GM23338 (cell line): ENCODE results near the gene ITGB2. TPM values are rescaled to one million over a fixed set of nuclear protein-coding genes. Genes with fewer than 3 reads are reported as not detected.

Source experiments
- ATAC-seq: fragments of 200-7000 bp; cut with Tn5 transposase; 3 replicates; pipeline ENCODE4 v1.9.1; 2020
- DNase-seq: peaks from one replicate; pipeline ENCODE4 v3.0.0-alpha.2; 2015; ENCODE audit warnings: low spot score
- H2AFZ ChIP-seq: fragments of 200-600 bp; sonication (generic); 2 replicates; pipeline ENCODE4 v1.8.0; 2016; ENCODE audit warnings: antibody characterized with exemption, mild to moderate bottlenecking, moderate library complexity
- H3F3A ChIP-seq: fragments of 200-600 bp; sonication (generic); replicated peaks from 2 replicates; pipeline ENCODE4 v1.8.0; 2017; ENCODE audit warnings: antibody characterized with exemption, mixed run types, low read depth
- H3K27ac ChIP-seq: fragments of 200-600 bp; sonication (generic); 2 replicates; pipeline ENCODE4 v1.6.1; 2016; ENCODE audit warnings: low read depth
- H3K27me3 ChIP-seq: fragments of 200-600 bp; sonication (generic); 2 replicates; pipeline ENCODE4 v1.8.0; 2016; ENCODE audit warnings: mild to moderate bottlenecking, mixed run types, moderate library complexity; ENCODE audit not compliant: insufficient read depth
- H3K36me3 ChIP-seq: fragments of 200-600 bp; sonication (generic); 2 replicates; pipeline ENCODE4 v1.8.0; 2016; ENCODE audit warnings: mild to moderate bottlenecking; ENCODE audit not compliant: insufficient read depth
- H3K4me1 ChIP-seq: fragments of 200-600 bp; sonication (generic); 2 replicates; pipeline ENCODE4 v1.8.0; 2016; ENCODE audit warnings: mild to moderate bottlenecking, moderate library complexity; ENCODE audit not compliant: insufficient read depth
- H3K4me2 ChIP-seq: fragments of 200-600 bp; sonication (generic); 2 replicates; pipeline ENCODE4 v1.7.1; 2017; ENCODE audit warnings: mixed run types
- H3K4me3 ChIP-seq: fragments of 200-600 bp; sonication (generic); 2 replicates; pipeline ENCODE4 v1.6.1; 2016; ENCODE audit warnings: mixed run types
- H3K79me2 ChIP-seq: fragments of 200-600 bp; sonication (generic); replicated peaks from 2 replicates; pipeline ENCODE4 v1.8.0; 2017; ENCODE audit warnings: mild to moderate bottlenecking; ENCODE audit not compliant: insufficient read depth
- H3K9me2 ChIP-seq: fragments of 200-600 bp; sonication (generic); 2 replicates; pipeline ENCODE4 v1.8.0; 2017; ENCODE audit not compliant: insufficient read depth
- H4K20me1 ChIP-seq: fragments of 200-600 bp; sonication (generic); replicated peaks from 2 replicates; pipeline ENCODE4 v1.8.0; 2017; ENCODE audit warnings: mild to moderate bottlenecking; ENCODE audit not compliant: insufficient read depth
- H3K27ac Mint-ChIP-seq: 2 replicates; pipeline ENCODE4 v1.8.0; 2020; ENCODE audit warnings: inconsistent platforms, mild to moderate bottlenecking, moderate library complexity, mixed read lengths
- H3K27me3 Mint-ChIP-seq: 3 replicates; pipeline ENCODE4 v1.8.0; 2022; ENCODE audit warnings: low read depth, mild to moderate bottlenecking, moderate library complexity, mixed read lengths, inconsistent platforms; ENCODE audit not compliant: insufficient read depth, poor library complexity
- H3K36me3 Mint-ChIP-seq: 3 replicates; pipeline ENCODE4 v1.8.0; 2021; ENCODE audit warnings: low read depth, mild to moderate bottlenecking, inconsistent platforms, moderate library complexity, mixed read lengths
- H3K4me1 Mint-ChIP-seq: 3 replicates; pipeline ENCODE4 v1.8.0; 2020; ENCODE audit warnings: mild to moderate bottlenecking, inconsistent platforms, mixed read lengths
- H3K4me3 Mint-ChIP-seq: 3 replicates; pipeline ENCODE4 v1.8.0; 2021; ENCODE audit warnings: moderate library complexity, mild to moderate bottlenecking, inconsistent platforms, mixed read lengths
- H3K9me3 Mint-ChIP-seq: 3 replicates; pipeline ENCODE4 v1.8.0; 2020; ENCODE audit warnings: moderate library complexity, mild to moderate bottlenecking, inconsistent platforms, mixed read lengths
- CREB1 ChIP-seq: fragments of 250-450 bp; sonication (Bioruptor Pico); IDR thresholded peaks from 2 replicates; pipeline ENCODE4 v1.5.0; 2020; ENCODE audit warnings: low read depth, mild to moderate bottlenecking, moderate library complexity
- CTCF ChIP-seq, 2 experiments: fragments of 200-600 bp in 1 of 2; sonication (generic) in 1 of 2; conservative IDR thresholded peaks; 2 replicates each; pipeline versions ENCODE4 v1.5.1 to v1.6.1; 2016 to 2017; ENCODE audit warnings: antibody characterized with exemption in 2 of 2, low read depth in 2 of 2, mild to moderate bottlenecking in 2 of 2, moderate library complexity in 1 of 2
- ETS1 ChIP-seq: IDR thresholded peaks from 2 replicates; pipeline ENCODE4 v1.6.1; 2016; ENCODE audit warnings: antibody characterized with exemption
- EZH2 ChIP-seq: fragments of 200-600 bp; sonication (generic); IDR thresholded peaks from one replicate; pipeline ENCODE4 v1.8.0; 2017; ENCODE audit warnings: antibody characterized with exemption, mild to moderate bottlenecking, low read depth; ENCODE audit not compliant: unreplicated experiment
- EZH2phosphoT487 ChIP-seq: fragments of 200-600 bp; sonication (generic); IDR thresholded peaks from one replicate; pipeline ENCODE4 v1.8.1; 2018; ENCODE audit warnings: antibody characterized with exemption; ENCODE audit not compliant: unreplicated experiment
- JUNB ChIP-seq: IDR thresholded peaks from one replicate; pipeline ENCODE4 v1.6.1; 2016; ENCODE audit warnings: antibody characterized with exemption; ENCODE audit not compliant: unreplicated experiment
- NANOG ChIP-seq: IDR thresholded peaks from 2 replicates; pipeline ENCODE4 v1.6.1; 2016; ENCODE audit warnings: antibody characterized with exemption, borderline replicate concordance
- POLR2AphosphoS5 ChIP-seq: IDR thresholded peaks from 2 replicates; pipeline ENCODE4 v1.6.1; 2016; ENCODE audit warnings: antibody characterized with exemption, low read depth
- REST ChIP-seq: IDR thresholded peaks from one replicate; pipeline ENCODE4 v1.6.1; 2018; ENCODE audit warnings: antibody characterized with exemption; ENCODE audit not compliant: unreplicated experiment
- STAT1 ChIP-seq: IDR thresholded peaks from one replicate; pipeline ENCODE4 v1.6.1; 2016; ENCODE audit warnings: antibody characterized with exemption; ENCODE audit not compliant: unreplicated experiment
- ZNF114 ChIP-seq: fragments of 250-450 bp; sonication (Bioruptor Pico); IDR thresholded peaks from 2 replicates; pipeline ENCODE4 v1.5.0; 2020; ENCODE audit warnings: mild to moderate bottlenecking, moderate library complexity
- ZNF331 ChIP-seq: fragments of 250-450 bp; sonication (Bioruptor Pico); IDR thresholded peaks from 2 replicates; pipeline ENCODE4 v1.5.0; 2020; ENCODE audit warnings: low read depth, mild to moderate bottlenecking, moderate library complexity
- ZNF462 ChIP-seq: fragments of 250-450 bp; sonication (Bioruptor Pico); IDR thresholded peaks from 2 replicates; pipeline ENCODE4 v1.5.0; 2020; ENCODE audit warnings: mild to moderate bottlenecking, moderate library complexity
- polyA plus RNA-seq: library from polyadenylated mRNA; unstranded; fragments of >200 nt; fragmentation: Nextera tagmentation; extraction: Ambion mirVana; gene quantifications from 2 replicates; pipeline ENCODE4 v1.2.1, GENCODE V29; 2016
- total RNA-seq: library from RNA; depleted of rRNA; stranded (reverse); fragments of >200 nt; shearing (Covaris generic); gene quantifications from 2 replicates; pipeline ENCODE4 v1.2.3, GENCODE V29; 2014

Gene ITGB2
- total and polyA plus RNA-seq, 2 experiments from 2014 or later = 0.44 to 0.63 TPM

- peaks cover 2% of the 10 kb centered on the region for H3K27me3 Mint-ChIP-seq
Measured at GRCh38 chr21:44964381-44964780, 43.7 kb upstream of the ITGB2 start.

More at GRCh38 chr21:44964381-44964780, 43.7 kb upstream of the ITGB2 start:
- H4K20me1 ChIP-seq = peaks cover 25% of the 10 kb centered on the region
- H3F3A ChIP-seq = no peaks in the 10 kb centered on the region
- no peaks in the 10 kb centered on the region for H3K4me1 ChIP-seq
- no peak overlapping the region for H3K4me2 ChIP-seq
- DNase-seq (no peak), ATAC-seq (no peak)
- TF ChIP-seq STAT1 = no peak
- no peak for TF ChIP-seq ZNF462
- TF ChIP-seq JUNB = no peak
- TF ChIP-seq CREB1 (CRISPR knock-in tag) = no peak
- no peak for TF ChIP-seq REST
- TF ChIP-seq CTCF (conservative IDR thresholded peaks at IDR 0.05; ENCODE audit: low read depth in 2 of 2) = no peak
- TF ChIP-seq ETS1 = no peak
- no peak for TF ChIP-seq POLR2AphosphoS5
- TF ChIP-seq EZH2 = no peak
- no peak for TF ChIP-seq ZNF114 (CRISPR knock-in tag)
- no peak for TF ChIP-seq EZH2phosphoT487
- no peak for TF ChIP-seq NANOG
- no peak for TF ChIP-seq ZNF331 (CRISPR knock-in tag)
- Mint-ChIP-seq H3K9me3 (no peaks in the 10 kb centered on the region), H3K4me1 (peaks cover 6% of the 10 kb centered on the region; the same call in 2 of the 3 replicates), H3K27ac (no peak overlapping the region), H3K36me3 (peaks cover 43% of the 10 kb centered on the region), H3K4me3 (no peak overlapping the region)
- no peak overlapping the region for H2AFZ ChIP-seq
- no peak overlapping the region for H3K4me3 ChIP-seq
- H3K27me3 ChIP-seq = no peaks in the 10 kb centered on the region
- H3K36me3 ChIP-seq = peaks cover 13% of the 10 kb centered on the region; the same call in 1 of the 2 replicates
- H3K27ac ChIP-seq = no peak overlapping the region; the same call in 1 of the 2 replicates
- H3K9me2 ChIP-seq = no peaks in the 10 kb centered on the region
- peaks cover 51% of the 10 kb centered on the region for H3K79me2 ChIP-seq
